GM20000 (cell line): ENCODE results near the gene PDE6A.

Experiments used
- DNase-seq: peaks from one replicate; pipeline ENCODE4 v3.0.0; 2012; ENCODE audit warnings: low spot score
- TF ChIP-seq, protein P1 (sequence below): IDR thresholded peaks from 2 replicates; pipeline ENCODE4 v1.5.1; 2012; ENCODE audit warnings: mild to moderate bottlenecking, control low read depth; ENCODE audit errors: extremely low read depth, missing control alignments

PDE6A gene

DNA sequence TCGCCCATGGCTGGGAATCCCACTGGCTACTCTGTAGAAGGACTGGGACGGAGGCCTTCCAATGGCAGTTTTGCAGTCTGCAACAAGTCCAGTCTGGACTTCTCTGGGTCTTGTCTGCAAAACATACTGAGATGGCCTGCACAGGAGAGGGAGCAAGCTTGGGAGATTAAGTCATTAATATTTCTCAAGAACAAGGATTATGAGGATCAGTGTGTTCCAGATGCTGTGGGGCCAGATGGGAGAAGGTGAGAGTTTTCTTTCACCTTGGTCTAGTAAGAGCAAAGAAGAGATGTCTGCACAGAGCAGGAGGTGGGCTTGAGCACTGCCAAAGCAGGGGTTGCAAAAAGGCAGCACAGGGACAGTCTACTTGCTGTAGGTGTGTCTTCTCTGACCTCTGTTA is at the start of gene PDE6A:
PDE6A (minus strand) TSS at position 128 of the 400 bp plus-strand sequence; CDS start at position 8, 120 bp downstream.
- TF ChIP-seq, protein P1, sequence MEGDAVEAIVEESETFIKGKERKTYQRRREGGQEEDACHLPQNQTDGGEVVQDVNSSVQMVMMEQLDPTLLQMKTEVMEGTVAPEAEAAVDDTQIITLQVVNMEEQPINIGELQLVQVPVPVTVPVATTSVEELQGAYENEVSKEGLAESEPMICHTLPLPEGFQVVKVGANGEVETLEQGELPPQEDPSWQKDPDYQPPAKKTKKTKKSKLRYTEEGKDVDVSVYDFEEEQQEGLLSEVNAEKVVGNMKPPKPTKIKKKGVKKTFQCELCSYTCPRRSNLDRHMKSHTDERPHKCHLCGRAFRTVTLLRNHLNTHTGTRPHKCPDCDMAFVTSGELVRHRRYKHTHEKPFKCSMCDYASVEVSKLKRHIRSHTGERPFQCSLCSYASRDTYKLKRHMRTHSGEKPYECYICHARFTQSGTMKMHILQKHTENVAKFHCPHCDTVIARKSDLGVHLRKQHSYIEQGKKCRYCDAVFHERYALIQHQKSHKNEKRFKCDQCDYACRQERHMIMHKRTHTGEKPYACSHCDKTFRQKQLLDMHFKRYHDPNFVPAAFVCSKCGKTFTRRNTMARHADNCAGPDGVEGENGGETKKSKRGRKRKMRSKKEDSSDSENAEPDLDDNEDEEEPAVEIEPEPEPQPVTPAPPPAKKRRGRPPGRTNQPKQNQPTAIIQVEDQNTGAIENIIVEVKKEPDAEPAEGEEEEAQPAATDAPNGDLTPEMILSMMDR = no peak
- DNase-seq = no peak

DNA sequence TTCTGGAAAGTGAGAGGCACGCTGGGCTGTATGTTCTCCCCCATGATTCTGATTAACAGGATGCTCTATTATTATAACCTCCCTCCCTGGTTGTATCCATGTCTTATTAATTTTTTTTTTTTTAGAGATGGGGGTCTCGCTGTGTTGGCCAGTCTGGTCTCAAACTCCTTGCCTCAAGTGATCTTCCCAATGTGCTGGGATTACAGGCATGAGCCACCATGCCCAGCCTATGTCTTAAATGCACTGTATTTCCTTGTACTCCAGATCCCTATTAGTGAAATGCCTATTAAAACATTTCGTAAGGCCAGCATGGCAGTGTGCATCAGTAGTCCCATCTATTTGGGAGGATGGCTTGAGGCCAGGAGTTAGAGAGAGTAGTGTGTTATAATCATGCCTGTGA is 48.9 kb upstream of the PDE6A start:
- TF ChIP-seq, protein P1 = no peak
- DNase-seq = no peak

DNA sequence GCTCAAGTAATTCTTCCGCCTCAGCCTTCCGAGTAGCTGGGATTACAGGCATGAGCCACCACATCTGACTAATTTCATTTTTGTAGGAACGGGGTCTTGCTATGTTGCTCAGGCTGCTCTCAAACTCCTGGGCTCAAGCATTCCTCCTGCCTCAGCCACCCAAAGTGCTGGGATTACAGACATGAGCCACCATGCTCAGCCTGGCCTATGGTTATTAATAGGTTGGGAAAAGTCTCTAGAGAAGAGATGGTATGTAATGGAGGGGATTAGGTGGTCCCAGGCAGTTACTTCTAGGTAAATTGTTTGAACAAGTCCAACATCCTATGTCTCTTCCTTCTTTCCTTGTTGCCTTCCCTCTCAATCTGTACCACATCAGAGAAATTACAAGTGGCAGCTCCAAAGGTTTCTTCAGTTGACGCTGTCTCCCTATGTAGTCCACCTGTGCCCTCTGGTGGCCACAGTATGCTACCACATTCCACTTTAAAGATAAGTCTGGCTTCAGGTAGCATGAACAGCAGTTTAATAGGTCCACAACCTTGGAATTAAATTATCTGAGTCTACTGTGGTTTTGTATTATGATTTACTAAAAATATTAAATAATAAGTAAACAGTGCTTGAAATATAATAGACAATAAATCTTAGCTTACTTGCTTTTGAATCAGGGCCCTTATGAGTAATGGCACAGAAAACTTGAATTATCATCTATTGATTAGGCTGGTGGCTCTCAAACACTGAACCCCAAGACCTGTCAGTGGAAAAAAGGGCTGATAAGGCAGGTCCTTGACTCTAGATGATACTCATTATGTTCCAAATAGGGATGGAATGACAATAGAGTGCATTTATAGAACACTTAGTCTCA is 46.2 kb upstream of the PDE6A start:
- TF ChIP-seq, protein P1 = peak; percentile 94
- peak; percentile 73 for DNase-seq

DNA sequence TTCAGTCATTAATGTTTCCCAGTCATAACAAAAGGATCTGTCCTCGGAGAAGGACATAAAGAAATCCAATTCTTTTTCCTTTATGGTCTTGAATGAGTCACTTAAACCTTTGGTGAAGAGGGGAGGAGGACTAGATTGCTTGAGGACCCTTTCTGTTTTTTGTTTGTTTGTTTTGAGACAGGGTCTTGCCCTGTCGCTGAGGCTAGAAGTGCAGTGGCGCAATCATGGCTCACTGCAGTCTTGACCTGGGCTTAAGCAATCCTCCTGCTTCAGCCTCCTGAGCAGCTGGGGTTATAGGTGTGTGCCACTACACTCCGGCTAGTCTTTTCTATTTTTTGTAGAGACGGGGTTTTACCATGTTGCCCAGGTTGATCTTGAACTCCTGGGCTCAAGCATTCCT is 43.5 kb upstream of the PDE6A start:
- DNase-seq = no peak
- TF ChIP-seq, protein P1 = no peak

DNA sequence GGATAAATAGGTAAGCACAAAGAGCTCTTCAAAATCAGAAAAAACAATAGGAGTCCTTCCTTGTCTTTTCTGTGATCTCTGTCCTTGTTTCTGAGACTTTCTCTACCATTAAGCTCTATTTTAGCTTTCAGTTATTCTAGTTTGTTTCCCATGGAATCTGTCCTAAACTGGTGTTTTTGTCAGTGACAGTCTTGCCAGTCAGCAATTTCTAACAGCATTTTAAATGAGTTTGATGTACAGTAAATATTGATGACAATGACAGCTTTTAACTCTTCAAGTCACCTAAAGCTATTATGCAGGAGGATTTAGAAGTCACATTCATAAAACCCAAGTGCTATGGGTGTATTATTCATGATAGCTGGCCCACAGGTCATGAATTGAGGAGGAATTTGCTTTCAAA is 37.9 kb upstream of the PDE6A start:
- TF ChIP-seq, protein P1 = no peak

DNA sequence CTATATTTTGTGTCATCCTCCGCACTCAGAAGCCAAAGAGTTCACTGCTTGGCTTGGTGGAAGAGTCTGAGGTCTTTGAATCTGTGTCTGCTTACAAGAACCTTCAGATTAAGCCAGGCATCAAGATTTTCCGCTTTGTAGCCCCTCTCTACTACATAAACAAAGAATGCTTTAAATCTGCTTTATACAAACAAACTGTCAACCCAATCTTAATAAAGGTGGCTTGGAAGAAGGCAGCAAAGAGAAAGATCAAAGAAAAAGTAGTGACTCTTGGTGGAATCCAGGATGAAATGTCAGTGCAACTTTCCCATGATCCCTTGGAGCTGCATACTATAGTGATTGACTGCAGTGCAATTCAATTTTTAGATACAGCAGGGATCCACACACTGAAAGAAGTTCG is 36.6 kb upstream of the PDE6A start:
- DNase-seq = no peak
- TF ChIP-seq, protein P1 = no peak

More for the DNA sequence above, 37.9 kb upstream of the PDE6A start:
- no peak for DNase-seq

DNA sequence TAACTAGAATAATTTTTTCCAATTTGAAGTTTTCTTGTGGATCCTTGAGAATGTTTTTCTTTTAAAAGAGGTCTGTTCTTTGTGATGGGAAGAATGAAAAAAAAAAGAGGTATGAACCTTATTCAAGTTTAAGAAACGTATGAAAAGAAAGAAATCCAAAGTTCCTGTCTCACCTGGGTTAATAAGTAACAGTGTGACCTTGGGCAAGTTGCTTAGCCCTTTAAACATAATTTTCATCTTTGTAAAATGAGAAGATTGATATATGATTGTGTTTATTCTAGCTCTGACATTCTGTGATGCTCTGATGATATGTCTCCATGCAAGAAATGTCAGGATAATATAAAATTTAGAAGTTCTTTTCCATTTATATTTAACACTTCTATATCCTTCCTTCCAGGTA is 35.3 kb upstream of the PDE6A start:
- TF ChIP-seq, protein P1 = no peak
- DNase-seq = no peak
